GM12878 (cell line): ENCODE measurements around the gene ING3. TPM values are rescaled to one million over a fixed set of nuclear protein-coding genes. Genes with fewer than 3 reads are reported as not detected.

Experiments used
- ATAC-seq: fragments of 200-7000 bp; cut with Tn5 transposase; 3 replicates; pipeline ENCODE4 v1.9.1; 2020; ENCODE audit warnings: mild to moderate bottlenecking, moderate library complexity
- BruUV-seq: library from RNA; stranded (reverse); fragments of 400-500 nt; replicated peaks from 2 replicates; lab custom pipeline; 2021; lab: Mats Ljungman, UMichigan
- CTCF ChIA-PET: fragments of 300-600 bp; sonication (Branson Sonifier 250); formaldehyde crosslinking; extraction: SDS; loops from one replicate; lab custom pipeline; 2021; ENCODE audit warnings: inconsistent platforms; lab: Yijun Ruan, JAX
- POLR2A ChIA-PET: fragments of 350-600 bp; formaldehyde crosslinking; extraction: SDS; loops from one replicate; lab custom pipeline; 2021; ENCODE audit warnings: inconsistent platforms; lab: Charles Lee
- RAD21 ChIA-PET: fragments of 300-600 bp; sonication (Branson Sonifier 250); formaldehyde crosslinking; loops from one replicate; lab custom pipeline; 2023; ENCODE audit warnings: antibody characterized with exemption; ENCODE audit not compliant: unreplicated experiment; lab: Charles Lee
- SMC1A ChIA-PET: fragments of 300-600 bp; sonication (Branson Sonifier 250); formaldehyde crosslinking; loops from one replicate; lab custom pipeline; 2023; ENCODE audit not compliant: unreplicated experiment, uncharacterized antibody; lab: Charles Lee
- DNase-seq: peaks from one replicate; pipeline ENCODE4 v3.0.0-alpha.2; 2011; ENCODE audit warnings: low read depth, low spot score
- FAIRE-seq: peaks from 3 replicates; lab custom pipeline; 2011; peaks lifted over from hg19 to GRCh38; lab: Jason Lieb, UNC
- H2AFZ ChIP-seq: 2 replicates; pipeline ENCODE4 v1.6.0; 2011; ENCODE audit warnings: low read depth, low read length, control low read depth; ENCODE audit not compliant: control insufficient read depth
- H3K27ac ChIP-seq: 2 replicates; pipeline ENCODE4 v1.5.1; 2011; ENCODE audit warnings: control low read depth; ENCODE audit not compliant: control insufficient read depth, insufficient read depth
- H3K27me3 ChIP-seq, 2 experiments: replicated peaks in 1 of 2; 2 replicates each; pipeline versions ENCODE4 v1.6.0 to v1.6.1; 2011; ENCODE audit warnings: low read length in 1 of 2; ENCODE audit not compliant: control insufficient read depth in 2 of 2, insufficient read depth in 2 of 2
- H3K36me3 ChIP-seq, 2 experiments: 2 replicates each; pipeline ENCODE4 v1.5.1; 2011; ENCODE audit warnings: low read length in 1 of 2; ENCODE audit not compliant: control insufficient read depth in 2 of 2, insufficient read depth in 2 of 2
- H3K4me1 ChIP-seq: 2 replicates; pipeline ENCODE4 v1.6.1; 2011; ENCODE audit warnings: mild to moderate bottlenecking, low read length, moderate library complexity, mixed read lengths; ENCODE audit not compliant: control insufficient read depth, insufficient read depth
- H3K4me2 ChIP-seq: 2 replicates; pipeline ENCODE4 v1.6.0; 2011; ENCODE audit warnings: control low read depth; ENCODE audit not compliant: control insufficient read depth, insufficient read depth
- H3K4me3 ChIP-seq: fragments of 200-600 bp; sonication (generic); 2 replicates; pipeline ENCODE4 v1.5.1; 2016
- H3K79me2 ChIP-seq: 2 replicates; pipeline ENCODE4 v1.6.0; 2011; ENCODE audit warnings: low read length; ENCODE audit not compliant: control insufficient read depth, insufficient read depth
- H3K9ac ChIP-seq: 2 replicates; pipeline ENCODE4 v1.8.0; 2011; ENCODE audit warnings: low read length, control low read depth, mixed read lengths; ENCODE audit not compliant: control insufficient read depth, insufficient read depth
- H3K9me3 ChIP-seq: replicated peaks from 3 replicates; pipeline ENCODE4 v1.5.1; 2011; ENCODE audit warnings: mild to moderate bottlenecking, low read length; ENCODE audit not compliant: control insufficient read depth, insufficient read depth
- H4K20me1 ChIP-seq: 2 replicates; pipeline ENCODE4 v1.6.0; 2011; ENCODE audit not compliant: control insufficient read depth, insufficient read depth
- CHD2 ChIP-seq: IDR thresholded peaks from 2 replicates; pipeline ENCODE4 v1.6.1; 2011; ENCODE audit warnings: low read depth, low read length, improper control_type of control experiment, borderline replicate concordance
- CHD4 ChIP-seq: fragments of 200-600 bp; sonication (generic); IDR thresholded peaks from 2 replicates; pipeline ENCODE4 v1.6.1; 2016; ENCODE audit warnings: mild to moderate bottlenecking
- DPF2 ChIP-seq: fragments of 450-650 bp; IDR thresholded peaks from 2 replicates; pipeline ENCODE4 v1.6.1; 2017; ENCODE audit warnings: mild to moderate bottlenecking
- JUNB ChIP-seq: IDR thresholded peaks from 2 replicates; pipeline ENCODE4 v1.6.1; 2016; ENCODE audit warnings: antibody characterized with exemption, mild to moderate bottlenecking
- NFYA ChIP-seq: IDR thresholded peaks from 2 replicates; pipeline ENCODE4 v1.6.1; 2011; ENCODE audit warnings: low read depth, mild to moderate bottlenecking, low read length, improper control_type of control experiment, borderline replicate concordance
- NR2F1 ChIP-seq: fragments of 450-650 bp; conservative IDR thresholded peaks from 2 replicates; pipeline ENCODE4 v1.6.1; 2017; ENCODE audit warnings: mild to moderate bottlenecking
- PBX3 ChIP-seq: IDR thresholded peaks from 2 replicates; pipeline ENCODE4 v1.6.1; 2011; ENCODE audit warnings: mild to moderate bottlenecking, low read depth, low read length, moderate library complexity; ENCODE audit not compliant: insufficient replicate concordance
- PKNOX1 ChIP-seq: fragments of 450-650 bp; IDR thresholded peaks from 2 replicates; pipeline ENCODE4 v1.6.1; 2016; ENCODE audit warnings: mild to moderate bottlenecking
- POLR2AphosphoS5 ChIP-seq: IDR thresholded peaks from 2 replicates; pipeline ENCODE4 v1.6.1; 2011; ENCODE audit warnings: mild to moderate bottlenecking, low read length, inconsistent platforms
- PRDM15 ChIP-seq: fragments of 450-650 bp; formaldehyde crosslinking; IDR thresholded peaks from 2 replicates; pipeline ENCODE4 v1.4.0; 2020; ENCODE audit warnings: mild to moderate bottlenecking, moderate library complexity
- ZNF687 ChIP-seq: fragments of 450-650 bp; IDR thresholded peaks from 2 replicates; pipeline ENCODE4 v1.6.1; 2017; ENCODE audit warnings: mild to moderate bottlenecking, moderate library complexity
- WGBS: methylation state at CpG from one replicate; pipeline ENCODE4 v1.1.6; 2016; ENCODE audit warnings: low lambda C conversion rate; ENCODE audit not compliant: insufficient replicate concordance, insufficient coverage; ENCODE audit errors: missing lambda C conversion rate; 5-methylcytosine and 5-hydroxymethylcytosine counted together
- in situ Hi-C: fragments of 300-500 bp; cut with MboI; formaldehyde crosslinking; loops from 9 replicates; pipeline ENCODE4 v1.14.3; 2018; ENCODE audit warnings: mixed read lengths
- intact Hi-C: fragments of 100-400 bp; cut with micrococcal nuclease; formaldehyde crosslinking; loops from one replicate; pipeline ENCODE4 v1.14.2; 2022; ENCODE audit not compliant: unreplicated experiment
- polyA plus RNA-seq, 11 experiments: library from polyadenylated mRNA; depleted of rRNA in 4 of 11; unstranded in 6 of 11; stranded (reverse) in 5 of 11; fragments of >200 nt; fragmentation: Nextera tagmentation in 4 of 11; fragmentation: Illumina TruSeq in 1 of 11; extraction: Ambion mirVana in 4 of 11; extraction: Trizol in 1 of 11; gene quantifications; 1 replicate in 1 of 11; 2 replicates in 10 of 11; pipeline versions ENCODE4 v1.2.1 to v1.2.3, GENCODE V29; 2011 to 2016; ENCODE audit warnings: inconsistent platforms in 2 of 11, missing spikeins in 2 of 11, low read depth in 1 of 11
- total RNA-seq, 4 experiments: library from RNA; depleted of rRNA in 3 of 4; stranded (reverse); fragments of >200 nt in 3 of 4; fragmentation: Illumina TruSeq in 1 of 4; extraction: Trizol in 1 of 4; gene quantifications; 2 replicates each; pipeline versions ENCODE4 v1.2.1 to v1.2.3, GENCODE V29; 2013 to 2021

ING3 gene
- total and polyA plus RNA-seq, 10 of the 15 experiments (the other 5 are each of a cell fraction or from before 2014, with no cell fraction given) = 12.1 to 60.8 (median 28.8) TPM

- Histone ChIP-seq H3K79me2 (no peaks in the 10 kb centered on the region), H3K9me3 (no peaks in the 10 kb centered on the region), H3K4me1 (no peaks in the 10 kb centered on the region), H3K4me2 (no peak overlapping the region), H3K9ac (no peak overlapping the region), H3K27ac (no peak overlapping the region), H3K36me3 (no peaks in the 10 kb centered on the region), H3K4me3 (no peak overlapping the region), H2AFZ (no peak overlapping the region)
- FAIRE-seq = no peak
- ChIA-PET RAD21 (no interaction called here), CTCF (interaction anchor here (2.8 to 2.9 kb wide), 2 partner anchors 23 to 70 kb away, joined by 8 to 10 read pairs; partner anchors contain the start of gene CPED1), POLR2A (no interaction called here), SMC1A (interaction anchor here (0.7 to 1.7 kb wide), 4 partner anchors 11 to 59 kb away, joined by 3 to 5 read pairs (median 3); no protein-coding TSS in a partner anchor)
- intact Hi-C loops = no loop called here
- no TSS peak for BruUV-seq
- in situ Hi-C loops = no loop called here
- no peak for DNase-seq
- 96% methylated on average over 1 of the region's 1 CpG for WGBS
- no peak for TF ChIP-seq POLR2AphosphoS5
- no peak for TF ChIP-seq NR2F1
- TF ChIP-seq CHD4 = no peak
- no peak for TF ChIP-seq NFYA
- no peak for TF ChIP-seq DPF2
- TF ChIP-seq PKNOX1 = no peak
- TF ChIP-seq PRDM15 (CRISPR knock-in tag) = no peak
- TF ChIP-seq JUNB = no peak
- TF ChIP-seq ZNF687 = no peak
- TF ChIP-seq PBX3 = no peak
- TF ChIP-seq CHD2 = no peak
- TF ChIP-seq, all 136 proteins: peak for 0
- Histone ChIP-seq H4K20me1 (no peaks in the 10 kb centered on the region), H3K27me3 (no peaks in the 10 kb centered on the region; a peak in 2 of 4 replicates)
- ATAC-seq = no peak
Observed at GRCh38 chr7:121011401-121011800, 60.8 kb downstream of the ING3 start.
